Heart left ventricle (tissue), 16 donors: ENCODE data around the gene NEDD4L. TPM values are rescaled to one million over a fixed set of nuclear protein-coding genes. Genes with fewer than 3 reads are reported as not detected.

Experiments
- ATAC-seq, 4 donors: fragments of 200-7000 bp; cut with Tn5 transposase; one replicate each; pipeline ENCODE4 v1.9.1; 2020 to 2022; ENCODE audit warnings: moderate library complexity in 4 of 4, mild to moderate bottlenecking in 3 of 4, moderate number of reproducible peaks in 1 of 4
- DNase-seq, 5 donors: peaks; one replicate each; pipeline ENCODE4 v3.0.0-alpha.2; 2020
- H3K27ac ChIP-seq, 12 donors: fragments of 200-600 bp; sonication (generic) in 4 of 12; one replicate each; pipeline versions ENCODE4 v1.5.0 to v1.8.0; 2016 to 2022; ENCODE audit warnings: mild to moderate bottlenecking in 2 of 12
- H3K27me3 ChIP-seq, 9 donors: fragments of 200-600 bp; sonication (generic) in 2 of 9; one replicate each; pipeline versions ENCODE4 v1.5.1 to v1.8.0; 2016 to 2022; ENCODE audit warnings: mild to moderate bottlenecking in 3 of 9
- H3K36me3 ChIP-seq, 9 donors: fragments of 200-600 bp; sonication (generic) in 2 of 9; one replicate each; pipeline versions ENCODE4 v1.5.0 to v1.8.0; 2018 to 2022; ENCODE audit warnings: mild to moderate bottlenecking in 2 of 9
- H3K4me1 ChIP-seq, 12 donors: fragments of 200-600 bp; sonication (generic) in 4 of 12; one replicate each; pipeline versions ENCODE4 v1.5.0 to v1.8.0; 2016 to 2022; ENCODE audit warnings: mild to moderate bottlenecking in 3 of 12
- H3K4me3 ChIP-seq, 12 donors: fragments of 200-600 bp; sonication (generic) in 4 of 12; one replicate each; pipeline versions ENCODE4 v1.5.0 to v1.8.0; 2017 to 2022; ENCODE audit warnings: mild to moderate bottlenecking in 9 of 12, moderate library complexity in 4 of 12
- H3K9me3 ChIP-seq, 12 donors: fragments of 200-600 bp; sonication (generic) in 4 of 12; one replicate each; pipeline versions ENCODE4 v1.5.0 to v1.8.0; 2016 to 2022; ENCODE audit warnings: mild to moderate bottlenecking in 1 of 12
- POLR2A ChIP-seq, 2 donors: fragments of 450-650 bp; IDR thresholded peaks; one replicate each; pipeline ENCODE4 v1.6.1; 2017; ENCODE audit warnings: antibody characterized with exemption in 2 of 2, mild to moderate bottlenecking in 2 of 2, moderate library complexity in 2 of 2
- WGBS, 4 donors: extraction: QIAGEN DNeasy Blood & Tissue Kit in 2 of 4; methylation state at CpG; one replicate each; pipeline versions ENCODE4 v1.1.5 to v1.1.7; 2013 to 2018; 5-methylcytosine and 5-hydroxymethylcytosine counted together
- intact Hi-C, 10 donors: fragments of 100-400 bp; cut with DNase I; formaldehyde crosslinking; loops; one replicate each; pipeline versions ENCODE4 v1.11.1 to v1.14.2; 2022
- polyA plus RNA-seq, 2 donors: library from polyadenylated mRNA; stranded (reverse); fragments of 200-250 nt; gene quantifications; one replicate each; pipeline ENCODE4 v1.2.3, GENCODE V29; 2013
- total RNA-seq, 9 donors: library from RNA; depleted of rRNA in 2 of 9; stranded (reverse); fragments of >200 nt in 2 of 9; fragmentation: NEBNext Ultra II Directional in 3 of 9; extraction: Animal tissue kit (Norgen Biotek cat#: 25700) in 3 of 9; gene quantifications; one replicate each; pipeline versions ENCODE4 v1.1.0 to v1.2.4, GENCODE V29; 2016 to 2023
- TF ChIP-seq, protein P1 (sequence below), 12 donors: fragments of 200-600 bp; sonication (generic) in 4 of 12; IDR thresholded peaks; one replicate each; pipeline versions ENCODE4 v1.5.0 to v1.8.0; 2018 to 2022; ENCODE audit warnings: antibody characterized with exemption in 12 of 12, mild to moderate bottlenecking in 5 of 12
- donor health status: ischemic (EF 13 %, LVEDD 7.1; RV severe dilation, severe dysfunction).
- donor health status: healthy with polysubstance abuse.
- donor health status: DM: no; HTN: yes; CAD: no.
- donor health status: DM: no; HTN: no; CAD: no.
- donor health status: ischemic (EF 25% LVEDD 6.9; RV normal size, moderate dysfunction).
- donor health status: ischemic (EF 25% LVEDD 5.7; RV mildly dilated, moderate dysfunction).
- donor health status: healthy.
- donor health status: DM: yes; HTN: yes; CAD: no.
- donor health status: ischemic (EF 35%, LVEDD 5.7; RV mildly dilated, moderate dysfunction).
- donor health status: nonischemic (EF 11% LVEDD 7.7; RV severe dilation, severe dysfunction).
- donor health status: DM: yes; HTN: yes; CAD: no.
- donor health status: PGD.
- donor health status: ischemic (EF 29% LVEDD 5.4; RV normal size, mild dysfunction).
- donor health status: nonischemic (EF 23%, LVEDD 6.1; RV moderate dilation, normal function).

Gene NEDD4L
- total and polyA plus RNA-seq, 11 donors: 14.7 to 64.1 (median 51.7) TPM

DNA sequence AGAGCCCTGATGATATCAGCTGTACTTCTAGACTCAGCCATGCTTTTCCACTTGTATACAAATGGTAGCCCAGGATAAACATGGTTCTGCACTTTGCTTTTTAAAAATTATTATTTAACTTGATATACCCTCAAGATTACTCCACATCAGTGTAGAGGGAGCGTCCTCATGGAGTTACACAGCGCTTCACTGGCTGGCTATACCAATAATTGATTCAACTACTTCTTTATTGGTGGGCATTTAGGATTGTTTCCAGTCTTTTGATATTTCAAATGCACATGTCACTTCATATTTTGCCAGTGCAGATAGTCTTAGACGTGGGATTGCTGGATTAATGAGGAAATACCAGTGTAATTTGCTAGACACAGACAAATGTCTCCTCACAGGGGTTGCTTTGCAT is 10.8 kb upstream of the NEDD4L start:
- intact Hi-C loops: loop anchor here in 1 of 10 donors (5.0 kb wide), 1 partner anchor 294 kb away; no protein-coding TSS in a partner anchor
- Histone ChIP-seq H3K9me3 (no peaks in the 10 kb centered on the region), H3K4me3 (no peak overlapping the region), H3K27ac (no peak overlapping the region), H3K4me1 (no peaks in the 10 kb centered on the region), H3K36me3 (no peaks in the 10 kb centered on the region), H3K27me3 (peaks cover 0 to 15% (median 0%) of the 10 kb centered on the region in 9 donors)
- DNase-seq: no peak
- no peak for TF ChIP-seq POLR2A (IDR thresholded peaks at IDR 0.05)
- TF ChIP-seq, protein P1, sequence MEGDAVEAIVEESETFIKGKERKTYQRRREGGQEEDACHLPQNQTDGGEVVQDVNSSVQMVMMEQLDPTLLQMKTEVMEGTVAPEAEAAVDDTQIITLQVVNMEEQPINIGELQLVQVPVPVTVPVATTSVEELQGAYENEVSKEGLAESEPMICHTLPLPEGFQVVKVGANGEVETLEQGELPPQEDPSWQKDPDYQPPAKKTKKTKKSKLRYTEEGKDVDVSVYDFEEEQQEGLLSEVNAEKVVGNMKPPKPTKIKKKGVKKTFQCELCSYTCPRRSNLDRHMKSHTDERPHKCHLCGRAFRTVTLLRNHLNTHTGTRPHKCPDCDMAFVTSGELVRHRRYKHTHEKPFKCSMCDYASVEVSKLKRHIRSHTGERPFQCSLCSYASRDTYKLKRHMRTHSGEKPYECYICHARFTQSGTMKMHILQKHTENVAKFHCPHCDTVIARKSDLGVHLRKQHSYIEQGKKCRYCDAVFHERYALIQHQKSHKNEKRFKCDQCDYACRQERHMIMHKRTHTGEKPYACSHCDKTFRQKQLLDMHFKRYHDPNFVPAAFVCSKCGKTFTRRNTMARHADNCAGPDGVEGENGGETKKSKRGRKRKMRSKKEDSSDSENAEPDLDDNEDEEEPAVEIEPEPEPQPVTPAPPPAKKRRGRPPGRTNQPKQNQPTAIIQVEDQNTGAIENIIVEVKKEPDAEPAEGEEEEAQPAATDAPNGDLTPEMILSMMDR (IDR thresholded peaks at IDR 0.05): no peak
- 78 to 83% (median 79%) methylated on average over 3 of the region's 3 CpGs for WGBS, 4 donors
- ATAC-seq: no peak

DNA sequence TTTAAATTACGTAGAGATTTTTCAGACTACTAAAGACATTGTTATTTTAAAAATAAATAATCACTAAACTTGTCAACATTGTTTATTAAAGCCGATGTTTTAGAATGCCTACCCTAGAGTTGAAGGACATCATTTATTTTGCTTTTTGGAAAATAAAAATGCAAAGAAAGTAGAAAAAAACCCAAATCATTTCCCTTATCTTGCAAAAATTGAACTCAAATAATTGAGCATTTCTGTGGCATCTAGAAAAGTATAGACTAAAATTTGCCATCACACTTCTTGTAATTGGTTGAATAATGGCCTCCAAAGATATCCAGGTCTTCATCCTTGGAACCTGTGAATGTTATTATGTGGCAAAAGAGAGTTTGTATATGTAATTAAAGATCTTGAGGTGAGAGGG is 9.7 kb upstream of the NEDD4L start:
- Histone ChIP-seq H3K27ac (no peak overlapping the region), H3K9me3 (no peaks in the 10 kb centered on the region), H3K27me3 (peaks cover 0 to 9% (median 0%) of the 10 kb centered on the region in 9 donors), H3K4me3 (no peak overlapping the region), H3K36me3 (no peaks in the 10 kb centered on the region), H3K4me1 (no peaks in the 10 kb centered on the region)
- no peak for ATAC-seq
- DNase-seq: no peak
- intact Hi-C loops: loop anchor here in 1 of 10 donors (5.0 kb wide), 1 partner anchor 293 kb away; no protein-coding TSS in a partner anchor
- TF ChIP-seq, protein P1 (IDR thresholded peaks at IDR 0.05): no peak
- TF ChIP-seq POLR2A (IDR thresholded peaks at IDR 0.05): no peak
- WGBS, 4 donors: 94 to 96% (median 95%) methylated on average over 2 of the region's 2 CpGs

DNA sequence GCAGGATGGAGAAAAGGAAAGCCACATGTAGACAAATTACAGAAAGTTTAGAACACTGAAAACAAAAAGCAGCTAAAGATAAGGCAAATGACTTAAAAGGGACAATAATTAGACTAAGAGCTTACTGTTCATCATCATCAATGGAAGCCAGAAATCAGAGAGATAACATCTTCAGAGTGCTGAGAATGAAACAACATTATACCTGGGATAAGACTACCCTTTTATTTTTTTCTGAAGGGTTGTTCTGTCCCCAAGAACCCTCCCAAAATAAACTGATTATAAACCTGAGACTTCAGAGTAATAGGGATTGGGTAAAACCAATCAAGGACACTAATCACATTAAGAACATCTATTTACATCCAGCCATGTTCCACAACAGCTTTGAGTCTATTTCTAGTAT is 6.9 kb upstream of the NEDD4L start:
- Histone ChIP-seq H3K9me3 (no peaks in the 10 kb centered on the region), H3K4me3 (no peak overlapping the region), H3K36me3 (no peaks in the 10 kb centered on the region), H3K4me1 (no peaks in the 10 kb centered on the region), H3K27me3 (peaks cover 0 to 9% (median 0%) of the 10 kb centered on the region in 9 donors), H3K27ac (no peak overlapping the region)
- DNase-seq (no peak), ATAC-seq (no peak)
- TF ChIP-seq, protein P1 (IDR thresholded peaks at IDR 0.05): no peak
- no peak for TF ChIP-seq POLR2A (IDR thresholded peaks at IDR 0.05)
- intact Hi-C loops: no loop called here

DNA sequence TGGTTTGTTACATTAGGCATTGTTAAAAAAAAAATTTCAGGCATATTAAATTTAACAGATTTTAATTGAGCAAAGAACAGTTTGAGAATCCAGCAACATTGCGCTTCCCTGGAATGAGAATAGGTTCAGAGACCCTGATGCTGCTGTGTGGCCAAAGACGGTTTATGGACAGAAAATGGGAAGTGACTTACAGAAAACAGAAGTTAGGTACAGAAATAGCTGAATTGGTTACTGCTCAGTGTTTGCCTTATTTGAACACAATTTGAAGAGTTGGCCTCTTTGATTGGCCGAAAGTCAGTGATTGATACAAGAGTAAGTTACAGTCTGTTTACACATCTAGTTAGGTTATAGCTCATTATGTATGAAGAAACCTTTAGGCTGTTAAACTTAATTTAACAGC is 6.0 kb upstream of the NEDD4L start:
- ATAC-seq (no peak), DNase-seq (no peak)
- Histone ChIP-seq H3K9me3 (no peaks in the 10 kb centered on the region), H3K4me3 (no peak overlapping the region), H3K27me3 (peaks cover 0 to 8% (median 0%) of the 10 kb centered on the region in 9 donors), H3K27ac (no peak overlapping the region), H3K36me3 (no peaks in the 10 kb centered on the region), H3K4me1 (peaks cover 0 to 5% (median 3%) of the 10 kb centered on the region in 12 donors)
- intact Hi-C loops: no loop called here
- TF ChIP-seq, protein P1 (IDR thresholded peaks at IDR 0.05): no peak
- no peak for TF ChIP-seq POLR2A (IDR thresholded peaks at IDR 0.05)
- 91 to 93% (median 93%) methylated on average over 3 of the region's 3 CpGs for WGBS, 4 donors
